Colonic mucosa (tissue), 4 donors: ENCODE results near the gene ZNF777. TPM values are rescaled to one million over a fixed set of nuclear protein-coding genes. Genes with fewer than 3 reads are reported as not detected.
A peak's percentile ranks its signal among the peaks of the same experiment; 100 is the strongest.

Source experiments
- DNase-seq: peaks from one replicate; pipeline ENCODE4 v3.0.0-alpha.2; 2020
- H3K27ac ChIP-seq: fragments of 200-600 bp; one replicate; pipeline ENCODE4 v1.8.0; 2021
- H3K27me3 ChIP-seq: fragments of 200-600 bp; one replicate; pipeline ENCODE4 v1.8.0; 2021
- H3K36me3 ChIP-seq: fragments of 200-600 bp; one replicate; pipeline ENCODE4 v1.8.0; 2021
- H3K4me1 ChIP-seq: fragments of 200-600 bp; one replicate; pipeline ENCODE4 v1.8.0; 2021; ENCODE audit warnings: mild to moderate bottlenecking
- H3K4me3 ChIP-seq: fragments of 200-600 bp; one replicate; pipeline ENCODE4 v1.8.0; 2021
- H3K9ac ChIP-seq, 2 donors: one replicate each; pipeline ENCODE4 v1.7.0; 2013; ENCODE audit warnings: control low read depth in 2 of 2, low read depth in 2 of 2, low read length in 2 of 2
- H3K9me3 ChIP-seq: fragments of 200-600 bp; one replicate; pipeline ENCODE4 v1.8.0; 2021
- intact Hi-C: fragments of 100-400 bp; cut with DNase I; formaldehyde crosslinking; loops from one replicate; pipeline ENCODE4 v1.14.1; 2022
- total RNA-seq, 2 donors: library from RNA; stranded (reverse); fragmentation: NEBNext Ultra II Directional in 1 of 2; extraction: Animal tissue kit (Norgen Biotek cat#: 25700) in 1 of 2; gene quantifications; one replicate each; pipeline ENCODE4 v1.2.1, GENCODE V29; 2021
- TF ChIP-seq, protein P1 (sequence below): fragments of 200-600 bp; IDR thresholded peaks from one replicate; pipeline ENCODE4 v1.8.0; 2022; ENCODE audit warnings: antibody characterized with exemption, mild to moderate bottlenecking
- donor health status: healthy.
- donor health status: DM: no; HTN: no; CAD: no.
- donor health status: DM: no; HTN: no; CAD: no.

The ZNF777 gene
- total RNA-seq, 2 donors from 2014 or later: 9.5 to 13.1 TPM

DNA sequence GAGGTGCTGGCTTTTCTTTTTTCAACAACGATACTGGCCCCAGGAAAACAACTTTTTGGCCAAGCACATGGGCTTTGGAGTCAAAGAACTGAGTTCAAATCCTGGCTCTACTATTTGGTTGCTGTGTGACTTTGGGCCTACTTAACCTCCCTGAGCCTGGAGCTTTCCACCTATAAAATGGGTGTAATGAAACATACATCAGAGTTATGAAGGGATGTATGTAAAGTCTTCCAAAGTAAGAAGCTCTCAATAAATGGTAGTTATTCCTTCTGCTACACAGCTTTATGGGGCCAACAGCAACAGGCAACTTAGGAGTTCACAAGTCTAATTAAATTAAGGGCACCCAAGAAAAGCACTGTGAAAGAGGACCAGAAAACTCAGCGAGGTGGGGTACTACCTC, 33.0 kb downstream of the ZNF777 start:
- intact Hi-C loops: no loop called here
- DNase-seq: no peak
- Histone ChIP-seq H3K4me1 (no peaks in the 10 kb centered on the region), H3K4me3 (no peak overlapping the region), H3K27me3 (no peaks in the 10 kb centered on the region), H3K9ac (no peak overlapping the region), H3K9me3 (no peaks in the 10 kb centered on the region), H3K36me3 (peaks cover 5% of the 10 kb centered on the region), H3K27ac (no peak overlapping the region)
- TF ChIP-seq, protein P1, sequence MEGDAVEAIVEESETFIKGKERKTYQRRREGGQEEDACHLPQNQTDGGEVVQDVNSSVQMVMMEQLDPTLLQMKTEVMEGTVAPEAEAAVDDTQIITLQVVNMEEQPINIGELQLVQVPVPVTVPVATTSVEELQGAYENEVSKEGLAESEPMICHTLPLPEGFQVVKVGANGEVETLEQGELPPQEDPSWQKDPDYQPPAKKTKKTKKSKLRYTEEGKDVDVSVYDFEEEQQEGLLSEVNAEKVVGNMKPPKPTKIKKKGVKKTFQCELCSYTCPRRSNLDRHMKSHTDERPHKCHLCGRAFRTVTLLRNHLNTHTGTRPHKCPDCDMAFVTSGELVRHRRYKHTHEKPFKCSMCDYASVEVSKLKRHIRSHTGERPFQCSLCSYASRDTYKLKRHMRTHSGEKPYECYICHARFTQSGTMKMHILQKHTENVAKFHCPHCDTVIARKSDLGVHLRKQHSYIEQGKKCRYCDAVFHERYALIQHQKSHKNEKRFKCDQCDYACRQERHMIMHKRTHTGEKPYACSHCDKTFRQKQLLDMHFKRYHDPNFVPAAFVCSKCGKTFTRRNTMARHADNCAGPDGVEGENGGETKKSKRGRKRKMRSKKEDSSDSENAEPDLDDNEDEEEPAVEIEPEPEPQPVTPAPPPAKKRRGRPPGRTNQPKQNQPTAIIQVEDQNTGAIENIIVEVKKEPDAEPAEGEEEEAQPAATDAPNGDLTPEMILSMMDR: no peak

DNA sequence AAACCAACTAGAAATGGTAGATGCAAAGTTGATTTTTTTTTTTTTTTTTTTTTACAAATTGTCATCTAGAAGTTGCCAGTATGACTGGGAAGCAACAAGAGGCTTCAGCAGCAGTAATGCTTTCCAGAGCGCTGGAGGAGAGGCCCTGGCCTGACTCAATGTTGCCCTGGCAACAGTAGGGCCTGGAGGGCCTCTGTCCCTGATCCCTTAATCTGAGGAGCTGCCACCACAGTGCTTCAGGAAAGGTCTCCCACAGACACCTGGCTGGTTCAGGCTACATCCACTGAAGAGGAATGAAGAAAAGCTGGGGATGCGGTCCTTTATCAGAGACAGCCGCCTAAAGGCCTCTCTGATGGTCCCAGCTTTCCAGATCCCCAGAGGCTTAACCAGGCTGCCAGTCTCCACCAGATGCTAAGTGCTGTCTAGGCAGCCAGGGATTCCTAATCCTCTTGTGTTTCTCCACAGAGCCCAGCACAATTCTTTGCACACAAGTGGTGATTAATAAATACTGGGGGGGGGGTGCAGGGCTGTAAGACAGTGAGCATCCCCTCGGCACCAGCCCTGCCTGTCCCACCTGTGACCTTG, 33.7 kb downstream of the ZNF777 start:
- TF ChIP-seq, protein P1: no peak
- no peak overlapping the region for H3K27ac ChIP-seq
- H3K36me3 ChIP-seq: peaks cover 5% of the 10 kb centered on the region

DNA sequence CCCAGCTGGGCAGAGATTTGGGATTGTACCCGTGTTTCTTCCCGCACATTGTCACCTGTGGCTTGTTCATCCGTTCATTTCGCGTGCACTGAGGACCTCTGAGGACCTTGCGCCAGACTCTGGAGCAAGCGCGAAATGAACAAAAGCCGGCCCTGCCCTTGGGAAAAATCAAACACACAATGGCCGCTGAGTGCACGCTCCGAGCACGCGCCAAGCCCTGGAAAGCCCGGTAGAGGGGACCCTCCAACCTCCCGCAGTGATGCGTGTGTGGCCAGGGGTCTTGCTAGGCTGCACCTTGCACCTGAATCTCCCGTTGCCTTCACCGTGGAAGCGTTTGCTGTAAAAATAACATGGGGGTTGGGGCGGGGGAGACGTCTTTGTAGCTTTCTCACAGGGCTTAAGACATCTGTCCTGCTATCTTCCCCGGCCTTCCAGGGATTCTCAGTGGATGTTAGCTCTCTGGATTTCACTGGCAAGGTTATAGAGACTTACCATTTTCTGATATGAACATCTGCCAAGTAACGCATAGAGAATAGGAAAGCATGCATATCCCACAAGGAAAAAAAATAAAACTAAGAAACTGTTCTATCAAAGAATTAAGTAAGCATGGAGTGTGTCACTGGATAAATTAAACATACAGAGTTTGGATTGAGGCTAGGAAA, 37.3 kb downstream of the ZNF777 start:
- H3K9ac ChIP-seq: peak overlapping the region in 1 of 2 donors; percentile 61
- no peak overlapping the region for H3K4me3 ChIP-seq
- no peaks in the 10 kb centered on the region for H3K36me3 ChIP-seq
- no peaks in the 10 kb centered on the region for H3K4me1 ChIP-seq
- intact Hi-C loops: loop anchor here (5.0 kb wide), 1 partner anchor 74 kb away; the partner anchor contains the start of gene ZNF746
- no peaks in the 10 kb centered on the region for H3K27me3 ChIP-seq
- DNase-seq: no peak
- no peak overlapping the region for H3K27ac ChIP-seq
- H3K9me3 ChIP-seq: no peaks in the 10 kb centered on the region
- TF ChIP-seq, protein P1: no peak

More for the DNA sequence above, 33.7 kb downstream of the ZNF777 start:
- no peak for DNase-seq
- Histone ChIP-seq H3K9me3 (no peaks in the 10 kb centered on the region), H3K27me3 (no peaks in the 10 kb centered on the region), H3K4me3 (no peak overlapping the region), H3K4me1 (no peaks in the 10 kb centered on the region), H3K9ac (no peak overlapping the region)
- intact Hi-C loops: no loop called here

DNA sequence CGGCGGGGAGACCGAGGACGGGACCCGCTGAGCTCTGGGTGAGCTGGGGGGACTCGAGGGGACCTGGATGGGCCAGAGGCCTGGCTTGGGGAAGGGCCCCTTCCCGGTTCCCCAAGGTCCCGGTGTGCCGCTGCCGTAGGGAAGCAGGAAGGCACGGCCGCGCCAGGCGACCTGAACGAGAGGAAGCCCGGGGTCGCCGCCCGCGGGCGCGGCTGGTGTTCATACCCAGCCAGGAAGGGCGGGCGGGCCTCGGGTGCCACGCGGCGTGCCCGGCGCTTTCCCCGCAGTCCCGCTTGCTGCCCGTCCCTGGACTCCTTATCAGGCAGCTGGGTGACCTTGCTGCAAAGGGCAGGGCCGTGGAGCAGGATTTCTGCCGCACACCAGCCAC, 38.0 kb downstream of the ZNF777 start:
- peak; percentile 26 for DNase-seq
- intact Hi-C loops: loop anchor here (5.0 kb wide), 1 partner anchor 74 kb away; the partner anchor contains the start of gene ZNF746
- peak overlapping the region; percentile 55 for H3K4me3 ChIP-seq
- peak overlapping the region; percentile 56 for H3K27ac ChIP-seq
- H3K27me3 ChIP-seq: no peaks in the 10 kb centered on the region
- TF ChIP-seq, protein P1: no peak
- H3K36me3 ChIP-seq: no peaks in the 10 kb centered on the region
- no peaks in the 10 kb centered on the region for H3K9me3 ChIP-seq
- H3K9ac ChIP-seq: peak overlapping the region; percentile 61 to 76
- no peaks in the 10 kb centered on the region for H3K4me1 ChIP-seq

DNA sequence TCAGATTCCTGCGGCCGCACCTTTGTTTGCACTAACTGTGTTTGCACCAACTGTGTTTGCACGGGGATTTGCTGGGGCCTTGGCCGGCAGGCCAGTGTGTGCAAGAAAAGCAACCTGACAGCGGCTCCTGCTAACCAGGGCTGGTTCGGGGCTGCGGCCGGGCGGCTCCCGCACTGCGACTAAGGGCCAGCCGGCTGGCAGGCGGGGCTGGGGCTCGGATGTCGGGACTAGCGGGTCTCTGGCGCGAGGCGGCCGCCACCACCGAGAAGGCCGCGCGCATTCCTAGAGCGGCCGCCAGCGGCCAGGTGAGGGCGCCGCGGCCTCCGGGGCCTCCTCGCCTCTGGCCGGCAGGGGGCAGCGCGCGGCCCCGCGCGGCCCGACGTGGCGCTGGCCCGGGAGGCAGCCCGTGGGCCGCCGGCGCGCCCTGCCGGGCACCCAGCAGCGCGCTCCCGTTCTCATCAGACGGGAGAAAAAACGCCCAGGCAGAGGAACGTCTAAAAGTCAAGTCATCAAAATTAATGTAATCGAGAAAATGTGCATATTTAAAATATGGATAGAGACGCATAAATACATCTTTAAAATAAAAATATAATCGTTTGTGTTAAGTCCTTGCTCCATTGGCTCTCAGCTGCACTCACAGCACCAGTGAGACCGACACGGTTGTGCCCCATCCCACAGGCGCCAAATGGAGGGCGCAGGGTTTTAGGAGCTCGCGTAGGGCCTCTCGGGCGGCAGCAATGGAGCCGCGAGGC, 38.5 kb downstream of the ZNF777 start:
- TF ChIP-seq, protein P1: peak; percentile 35
- DNase-seq: peak; percentile 60
- H3K4me3 ChIP-seq: peak overlapping the region; percentile 55
- no peaks in the 10 kb centered on the region for H3K9me3 ChIP-seq
- no peaks in the 10 kb centered on the region for H3K4me1 ChIP-seq
- no peaks in the 10 kb centered on the region for H3K36me3 ChIP-seq
- peak overlapping the region; percentile 56 for H3K27ac ChIP-seq
- peak overlapping the region; percentile 61 to 76 for H3K9ac ChIP-seq
- H3K27me3 ChIP-seq: no peaks in the 10 kb centered on the region
- intact Hi-C loops: loop anchor here (5.0 kb wide), 1 partner anchor 75 kb away; the partner anchor contains the start of gene ZNF746
